ENCODE data around the gene SERPIND1. TPM values are rescaled to one million over a fixed set of nuclear protein-coding genes. Genes with fewer than 3 reads are reported as not detected.
"Not testable (repeated sequence)": the region's sequence is repeated elsewhere in the genome, so short reads cannot be mapped to it uniquely, and the experiment has no call there.

SERPIND1 gene
- total RNA-seq, 4 donors from 2014 or later: 2.6 TPM; not detected in 3

GRCh38 chr22:20765938-20766337 lies 8.0 kb upstream of the SERPIND1 start:
- Histone ChIP-seq H3K4me1 (no peaks in the 10 kb centered on the region), H3K4me3 (replicated peaks in 1 of 3) (no peak overlapping the region), H3K27ac (no peak overlapping the region), H3K36me3 (peaks cover 24 to 32% of the 10 kb centered on the region in 2 donors), H3K27me3 (no peaks in the 10 kb centered on the region), H3K9me3 (no peaks in the 10 kb centered on the region)
- TF ChIP-seq, protein P1, sequence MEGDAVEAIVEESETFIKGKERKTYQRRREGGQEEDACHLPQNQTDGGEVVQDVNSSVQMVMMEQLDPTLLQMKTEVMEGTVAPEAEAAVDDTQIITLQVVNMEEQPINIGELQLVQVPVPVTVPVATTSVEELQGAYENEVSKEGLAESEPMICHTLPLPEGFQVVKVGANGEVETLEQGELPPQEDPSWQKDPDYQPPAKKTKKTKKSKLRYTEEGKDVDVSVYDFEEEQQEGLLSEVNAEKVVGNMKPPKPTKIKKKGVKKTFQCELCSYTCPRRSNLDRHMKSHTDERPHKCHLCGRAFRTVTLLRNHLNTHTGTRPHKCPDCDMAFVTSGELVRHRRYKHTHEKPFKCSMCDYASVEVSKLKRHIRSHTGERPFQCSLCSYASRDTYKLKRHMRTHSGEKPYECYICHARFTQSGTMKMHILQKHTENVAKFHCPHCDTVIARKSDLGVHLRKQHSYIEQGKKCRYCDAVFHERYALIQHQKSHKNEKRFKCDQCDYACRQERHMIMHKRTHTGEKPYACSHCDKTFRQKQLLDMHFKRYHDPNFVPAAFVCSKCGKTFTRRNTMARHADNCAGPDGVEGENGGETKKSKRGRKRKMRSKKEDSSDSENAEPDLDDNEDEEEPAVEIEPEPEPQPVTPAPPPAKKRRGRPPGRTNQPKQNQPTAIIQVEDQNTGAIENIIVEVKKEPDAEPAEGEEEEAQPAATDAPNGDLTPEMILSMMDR (IDR thresholded peaks at IDR 0.05): no peak
- TF ChIP-seq POLR2A (IDR thresholded peaks at IDR 0.05): no peak
- DNase-seq: peak; percentile 13 to 25
- intact Hi-C loops (cut with DNase I): no loop called here
- WGBS, 2 donors: 53 to 57% methylated on average over 2 of the region's 2 CpGs

DNA sequence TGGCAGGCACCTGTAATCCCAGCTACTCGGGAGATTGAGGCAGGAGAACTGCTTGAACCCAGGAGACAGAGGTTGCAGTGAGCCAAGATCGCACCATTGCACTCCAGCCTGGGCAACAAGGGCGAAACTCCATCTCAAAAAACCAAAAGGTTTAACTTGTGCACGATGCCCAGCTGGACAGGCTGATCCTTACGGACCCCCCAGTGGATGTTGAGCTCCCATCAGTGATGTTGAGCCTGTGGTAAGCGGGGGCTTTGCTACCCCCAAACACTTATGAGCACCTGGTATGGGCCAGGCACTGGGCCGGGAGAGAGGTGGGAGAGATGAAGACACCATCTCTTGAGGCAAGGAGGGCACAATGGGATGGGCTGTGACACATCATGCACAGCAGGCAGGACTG lies 7.4 kb upstream of the SERPIND1 start:
- TF ChIP-seq POLR2A (IDR thresholded peaks at IDR 0.05): no peak
- TF ChIP-seq, protein P1 (IDR thresholded peaks at IDR 0.05): no peak
- Histone ChIP-seq H3K27ac (no peak overlapping the region), H3K9me3 (no peaks in the 10 kb centered on the region), H3K4me3 (replicated peaks in 1 of 3) (no peak overlapping the region), H3K4me1 (no peaks in the 10 kb centered on the region), H3K27me3 (no peaks in the 10 kb centered on the region), H3K36me3 (peaks cover 21 to 26% of the 10 kb centered on the region in 2 donors)
- intact Hi-C loops (cut with DNase I): no loop called here
- DNase-seq: no peak
- 95 to 96% methylated on average over 7 of the region's 7 CpGs for WGBS, 2 donors

DNA sequence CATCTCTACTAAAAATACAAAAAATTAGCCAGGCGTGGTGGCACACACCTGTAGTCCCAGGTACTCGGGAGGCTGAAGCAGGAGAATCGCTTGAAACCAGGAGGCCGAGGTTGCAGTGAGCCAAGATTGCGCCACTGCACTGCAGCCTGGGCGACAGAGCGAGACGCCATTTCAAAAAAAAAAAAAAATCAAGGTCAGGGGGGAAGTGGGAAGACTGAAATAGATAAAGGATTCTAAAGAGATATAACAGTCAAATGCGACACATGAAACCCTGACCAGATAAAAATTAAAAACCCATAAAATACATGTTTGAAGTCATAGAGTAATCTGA lies 4.5 kb upstream of the SERPIND1 start:
- 87 to 98% methylated on average over 9 of the region's 9 CpGs for whole genome bisulfite sequencing, 2 donors
- intact Hi-C loops (cut with DNase I); H3K27me3 ChIP-seq; DNase-seq; H3K9me3 ChIP-seq; H3K36me3 ChIP-seq; H3K27ac ChIP-seq; H3K4me3 ChIP-seq (replicated peaks in 1 of 3): not testable (repeated sequence)
- peaks cover 12% of the 10 kb centered on the region in 2 donors for H3K4me1 ChIP-seq

- intact Hi-C loops (cut with DNase I): no loop called here
- H3K4me3 ChIP-seq (replicated peaks in 1 of 3): no peak overlapping the region
- H3K4me1 ChIP-seq: peaks cover 26 to 36% of the 10 kb centered on the region in 2 donors
- WGBS, 2 donors: 92 to 93% methylated on average over 9 of the region's 9 CpGs
- H3K9me3 ChIP-seq: no peaks in the 10 kb centered on the region
- TF ChIP-seq, protein P1 (IDR thresholded peaks at IDR 0.05): no peak
- TF ChIP-seq POLR2A (IDR thresholded peaks at IDR 0.05): no peak
- no peak for DNase-seq
- no peaks in the 10 kb centered on the region for H3K36me3 ChIP-seq
- H3K27ac ChIP-seq: no peak overlapping the region
- H3K27me3 ChIP-seq: no peaks in the 10 kb centered on the region
Observed at GRCh38 chr22:20771918-20772625, 1.8 kb upstream of the SERPIND1 start.

DNA sequence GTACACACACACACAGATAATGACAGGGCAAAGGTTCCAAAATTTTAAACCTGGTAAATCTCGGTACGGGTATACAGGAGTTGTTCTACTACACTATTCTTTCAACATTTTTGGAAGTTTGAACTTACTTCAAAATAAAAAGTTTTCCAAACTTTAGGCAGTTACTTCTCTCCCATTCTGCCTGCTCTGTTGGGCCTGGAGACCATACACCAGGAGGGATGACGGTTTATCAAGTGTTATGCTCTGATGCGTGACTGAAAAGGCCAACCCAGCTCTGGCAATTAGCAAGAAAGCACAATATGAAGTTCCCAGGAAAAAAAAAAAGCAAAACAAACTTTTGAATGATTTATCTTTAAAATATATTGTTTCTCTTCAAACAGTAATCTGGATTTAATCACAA lies 969 bp downstream of the SERPIND1 start:
- H3K4me3 ChIP-seq (replicated peaks in 1 of 3): no peak overlapping the region
- H3K9me3 ChIP-seq: no peaks in the 10 kb centered on the region
- intact Hi-C loops (cut with DNase I): no loop called here
- TF ChIP-seq POLR2A (IDR thresholded peaks at IDR 0.05): no peak
- TF ChIP-seq, protein P1 (IDR thresholded peaks at IDR 0.05): no peak
- H3K36me3 ChIP-seq: peaks cover 0 to 4% of the 10 kb centered on the region in 2 donors
- WGBS, 2 donors: 48 to 70% methylated on average over 4 of the region's 4 CpGs
- peak overlapping the region; percentile 9 to 44 (median 26) for H3K27ac ChIP-seq
- H3K27me3 ChIP-seq: no peaks in the 10 kb centered on the region
- peak; percentile 46 to 54 for DNase-seq
- H3K4me1 ChIP-seq: peaks cover 28 to 46% of the 10 kb centered on the region in 2 donors

Data from thyroid gland (tissue), 4 donors.